ENCODE data around the gene ADAMTS17.

ADAMTS17 gene

DNA sequence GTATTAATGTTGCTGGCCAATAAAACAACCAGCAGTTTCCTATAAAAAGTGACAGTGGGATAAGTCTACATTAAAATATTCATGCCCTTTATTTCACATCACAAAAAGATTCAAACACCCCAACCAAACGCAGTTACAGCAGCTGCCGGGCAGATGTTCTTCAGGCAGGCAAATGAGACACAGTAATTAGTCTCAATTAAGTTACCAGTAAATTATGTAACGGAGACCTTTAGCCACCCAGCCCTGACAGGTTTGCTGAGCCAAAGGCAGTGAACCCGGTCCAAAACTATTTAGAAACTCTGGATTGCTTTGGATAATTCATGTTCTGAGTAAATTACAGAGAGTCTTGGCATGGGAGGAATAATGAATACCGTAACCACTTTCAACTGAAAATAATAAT is 319.4 kb downstream of the ADAMTS17 start:
- DNase-seq (ENCODE audit: low read depth): no peak

DNA sequence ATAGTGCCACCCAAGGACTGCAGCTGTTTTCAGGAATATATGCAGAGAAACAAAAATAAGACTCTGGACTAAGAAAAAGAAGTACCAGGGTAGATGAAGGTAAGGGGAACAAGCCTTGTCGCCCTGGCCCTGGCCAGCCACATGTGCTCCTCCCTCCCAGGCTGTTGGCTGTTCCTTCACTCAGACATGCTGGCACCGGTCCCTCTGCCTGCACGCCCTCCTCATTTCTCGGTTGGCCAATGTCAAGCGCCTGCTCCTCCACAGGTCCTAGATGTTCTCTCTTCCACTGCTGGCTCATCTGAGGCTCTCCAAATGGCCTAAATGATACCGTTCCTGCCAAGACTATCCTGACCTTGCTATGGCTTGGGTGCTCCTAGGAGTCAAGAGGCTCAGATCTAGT is 320.1 kb downstream of the ADAMTS17 start:
- DNase-seq (ENCODE audit: low read depth): no peak

DNA sequence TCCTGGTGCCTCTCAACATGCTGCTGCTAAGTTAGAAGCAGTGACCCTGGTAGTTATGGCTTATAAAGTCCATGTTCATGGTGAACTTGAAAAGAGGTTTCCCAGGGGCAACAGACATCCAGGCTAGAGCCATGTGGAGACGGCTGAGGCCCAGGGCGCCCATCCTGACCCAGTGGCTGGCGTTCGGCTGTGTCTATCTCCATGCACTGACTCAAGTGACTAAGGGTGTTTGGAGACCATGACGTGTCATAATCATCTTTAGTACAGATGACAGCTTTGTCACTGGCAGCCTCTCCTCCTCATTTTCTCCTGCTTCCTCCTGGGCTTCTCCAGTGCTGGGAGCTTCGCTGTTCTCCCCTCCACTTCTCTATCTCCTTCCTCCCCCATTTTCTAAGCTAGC is 321.2 kb downstream of the ADAMTS17 start:
- DNase-seq (ENCODE audit: low read depth): no peak

DNA sequence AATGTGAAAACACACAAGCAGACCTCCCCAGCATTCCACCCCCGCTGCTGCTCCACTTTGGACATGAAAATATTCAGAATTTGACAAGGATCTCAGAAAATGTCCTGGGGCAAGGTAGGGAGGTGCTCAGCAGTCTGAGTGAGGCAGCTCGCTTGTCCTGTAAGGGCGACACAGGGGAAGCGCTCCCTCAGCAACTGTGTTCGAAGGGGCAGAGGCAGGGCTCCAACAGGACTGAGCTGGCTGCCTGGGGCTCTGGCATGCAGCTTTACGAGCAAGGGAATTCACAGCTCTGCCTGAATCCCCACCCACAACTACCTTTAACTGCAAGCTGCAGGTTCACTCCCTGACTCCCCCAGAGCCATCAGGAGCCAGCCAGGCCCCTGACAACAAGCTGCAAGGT is 321.6 kb downstream of the ADAMTS17 start:
- no peak for DNase-seq (ENCODE audit: low read depth)

DNA sequence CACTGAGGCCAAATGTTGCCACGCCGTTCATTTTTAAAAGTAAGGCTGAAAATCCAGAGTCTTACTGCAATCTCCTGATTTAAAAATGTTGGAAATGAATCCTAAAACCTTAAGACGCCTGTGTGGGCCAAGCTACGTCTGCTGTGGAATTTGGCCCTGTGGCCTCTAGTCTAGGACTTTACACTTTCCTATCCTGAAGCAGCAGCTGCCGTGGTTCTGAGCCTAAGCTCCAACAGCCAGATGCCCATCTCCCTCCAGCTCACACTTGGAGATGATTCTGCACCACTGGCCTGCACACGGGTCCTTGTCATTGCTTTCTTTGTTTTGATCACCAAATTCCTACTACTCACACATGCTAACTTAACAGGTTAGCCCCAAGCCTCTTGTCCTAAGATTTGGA is 322.2 kb downstream of the ADAMTS17 start:
- no peak for DNase-seq (ENCODE audit: low read depth)

DNA sequence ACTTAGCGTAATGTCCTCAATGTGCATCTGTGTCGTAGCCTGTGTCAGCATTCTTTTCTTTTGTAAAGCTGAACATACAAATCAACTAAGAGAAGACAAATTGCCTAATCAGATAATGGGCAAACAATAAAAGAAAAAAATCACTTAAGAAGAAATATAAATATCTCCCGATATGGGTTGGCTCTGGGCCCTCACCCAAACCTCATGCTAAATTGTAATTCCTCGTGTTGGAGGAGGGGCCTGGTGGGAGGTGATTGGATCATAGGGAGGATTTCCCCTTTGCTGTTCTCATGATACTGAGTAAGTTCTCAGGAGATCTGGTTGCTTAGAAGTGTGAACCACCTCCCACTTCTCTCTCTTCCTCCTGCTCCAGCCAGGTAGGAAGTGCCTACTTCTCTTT is 323.6 kb downstream of the ADAMTS17 start:
- DNase-seq (ENCODE audit: low read depth): no peak

DNA sequence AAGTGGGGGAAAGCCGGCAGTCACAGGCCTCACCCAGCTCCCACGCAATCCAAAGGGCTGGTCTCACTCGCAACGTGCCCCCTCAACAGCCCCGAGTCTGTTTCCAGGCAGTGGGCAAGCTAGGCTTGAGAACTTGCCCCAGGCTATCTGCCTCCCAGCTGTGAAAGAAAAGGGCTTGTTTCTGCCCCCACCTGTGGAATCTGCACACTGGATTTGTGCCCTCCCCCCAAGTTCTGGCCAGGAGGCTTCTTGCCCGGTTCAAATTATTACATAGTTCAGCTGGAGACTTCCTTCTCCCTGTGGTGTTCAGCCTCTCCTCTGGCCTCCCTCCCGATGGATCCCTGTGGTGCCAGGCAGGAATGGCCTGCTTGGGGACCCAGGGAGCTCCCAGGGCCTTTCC is 324.6 kb downstream of the ADAMTS17 start:
- no peak for DNase-seq (ENCODE audit: low read depth)

DNA sequence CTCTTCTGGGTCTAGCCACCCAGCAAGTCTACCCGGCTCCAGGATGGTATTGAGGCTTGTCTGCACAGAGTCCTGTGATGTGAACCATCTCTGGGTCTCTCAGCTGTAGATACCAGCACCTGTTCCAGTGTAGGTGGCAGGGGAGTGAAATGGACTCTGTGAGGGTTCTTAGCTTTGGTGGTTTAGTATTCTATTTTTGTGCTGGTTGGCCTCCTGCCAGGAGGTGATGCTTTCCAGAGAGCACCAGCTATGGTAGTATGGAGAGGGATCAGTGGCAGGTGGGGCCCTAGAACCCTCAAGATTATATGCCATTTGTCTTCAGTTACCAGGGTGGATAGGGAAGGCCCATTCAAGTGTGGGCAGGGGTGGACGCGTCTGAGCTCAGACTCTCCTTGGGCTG is 325.1 kb downstream of the ADAMTS17 start:
- no peak for DNase-seq (ENCODE audit: low read depth)

DNA sequence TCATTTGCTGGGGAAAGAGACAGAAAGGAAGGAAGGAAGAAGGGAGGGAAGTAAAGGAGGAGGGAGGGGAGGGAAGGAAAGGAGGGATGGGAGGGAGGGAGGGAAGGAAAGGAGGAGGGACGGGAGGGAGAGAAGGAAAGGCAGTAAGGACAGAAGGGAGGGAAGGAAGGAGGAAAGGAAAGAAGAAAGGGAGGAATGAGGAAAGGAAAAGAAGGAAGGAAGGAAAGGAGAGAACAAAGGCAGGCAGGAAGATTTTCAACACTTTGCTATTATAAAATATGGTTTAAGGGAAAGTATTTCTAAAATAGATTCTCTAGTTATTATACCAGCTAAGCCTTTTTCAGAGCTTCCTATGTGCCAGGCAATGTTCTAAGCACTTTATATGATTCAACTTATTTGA is 330.5 kb downstream of the ADAMTS17 start:
- DNase-seq (ENCODE audit: low read depth): no peak

DNA sequence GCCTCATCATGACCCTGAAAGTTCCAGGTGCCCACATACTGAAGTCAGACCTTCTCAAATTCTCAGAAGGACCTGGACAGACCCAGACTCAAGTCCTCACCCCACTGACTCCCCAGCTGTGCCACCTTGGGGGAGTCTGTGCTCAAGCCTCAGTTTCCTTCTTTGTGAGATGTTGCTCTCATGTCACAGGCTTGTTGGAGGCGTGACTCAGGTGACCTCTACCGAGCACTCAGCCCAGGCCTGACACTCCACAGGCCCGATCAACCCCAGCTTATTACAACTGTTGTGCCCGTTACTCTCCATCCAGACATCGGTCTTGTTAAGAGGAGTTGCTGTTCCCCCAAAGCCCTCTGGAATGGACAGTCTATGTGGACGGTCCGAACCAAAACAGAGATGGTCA is 332.4 kb downstream of the ADAMTS17 start:
- DNase-seq (ENCODE audit: low read depth): no peak

DNA sequence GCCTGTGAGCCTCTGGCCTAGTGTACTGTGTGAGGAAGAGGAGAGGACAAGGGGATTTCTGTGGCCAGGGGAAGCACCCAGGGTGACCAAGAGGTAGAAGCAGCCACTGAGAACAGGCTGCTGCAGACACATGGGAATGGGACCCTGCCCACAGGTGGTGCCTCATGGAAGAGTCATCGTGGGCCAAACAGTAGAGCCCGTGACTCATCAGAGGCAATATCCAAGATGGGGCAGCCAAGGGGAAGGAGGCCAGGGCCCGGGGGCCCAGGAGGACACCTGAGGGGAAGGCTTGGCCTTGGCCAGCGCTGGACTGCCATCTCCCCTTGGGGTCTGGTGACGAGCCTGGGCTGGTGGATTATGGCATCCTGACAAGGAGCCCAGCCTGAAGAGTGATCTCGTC is 333.5 kb downstream of the ADAMTS17 start:
- DNase-seq (ENCODE audit: low read depth): no peak

DNA sequence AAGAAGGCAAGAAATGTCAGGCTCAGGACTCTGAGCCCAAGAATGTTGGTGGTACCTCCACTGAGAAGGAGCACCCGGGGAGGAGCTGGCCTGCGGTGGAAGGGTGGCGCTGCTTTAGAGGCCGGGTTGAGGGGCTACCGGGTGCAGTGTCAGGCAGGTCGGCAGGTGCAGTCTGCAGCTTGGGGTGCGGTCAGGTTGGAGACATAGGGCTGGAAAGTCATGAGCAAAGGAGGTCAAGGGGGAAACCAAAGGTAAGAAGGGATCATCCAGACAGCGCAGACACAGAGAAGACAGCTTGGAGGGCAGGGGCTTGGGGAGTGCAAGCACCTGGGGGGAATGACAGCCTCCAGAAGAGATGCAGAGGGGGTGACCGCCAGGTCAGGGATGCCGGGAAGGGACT is 334.2 kb downstream of the ADAMTS17 start:
- no peak for DNase-seq (ENCODE audit: low read depth)

DNA sequence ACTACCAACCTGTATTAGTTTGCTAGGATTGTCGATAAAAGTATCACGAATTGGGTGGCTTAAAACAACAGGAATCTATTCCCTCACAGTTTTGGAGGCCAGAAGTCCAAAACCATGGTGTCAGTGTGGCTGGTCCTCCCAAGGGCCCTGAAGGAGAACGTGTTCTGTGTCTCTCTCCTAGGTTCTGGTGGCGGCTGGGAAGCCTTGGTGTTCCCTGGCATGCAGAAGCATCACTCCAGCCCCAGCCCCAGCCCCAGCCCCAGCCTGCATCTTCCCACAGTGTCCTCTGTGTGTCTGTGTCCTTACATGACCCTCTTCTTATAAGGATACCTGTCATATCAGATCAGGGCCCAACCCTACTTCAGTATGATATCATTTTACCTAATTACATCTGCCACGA is 336.1 kb downstream of the ADAMTS17 start:
- DNase-seq (ENCODE audit: low read depth): no peak

DNA sequence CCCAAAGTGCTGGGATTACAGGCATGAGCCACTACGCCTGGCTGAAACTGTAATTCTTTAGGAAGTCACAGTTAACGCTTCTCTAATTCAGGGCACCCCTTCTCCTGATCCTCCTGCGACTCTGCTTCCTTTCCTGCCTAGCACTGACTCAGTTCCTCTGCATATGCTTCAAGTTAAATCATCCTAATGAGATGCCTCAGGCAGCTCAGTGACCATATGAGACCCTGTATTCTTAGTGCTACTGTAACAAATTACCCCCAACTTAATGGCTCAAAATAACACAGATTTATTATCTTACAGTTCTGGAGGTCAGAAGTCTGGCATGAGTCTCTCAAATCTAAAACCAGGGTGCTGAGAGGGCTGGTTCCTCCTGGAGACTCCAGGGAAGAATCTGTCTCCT is 336.8 kb downstream of the ADAMTS17 start:
- no peak for DNase-seq (ENCODE audit: low read depth)

DNA sequence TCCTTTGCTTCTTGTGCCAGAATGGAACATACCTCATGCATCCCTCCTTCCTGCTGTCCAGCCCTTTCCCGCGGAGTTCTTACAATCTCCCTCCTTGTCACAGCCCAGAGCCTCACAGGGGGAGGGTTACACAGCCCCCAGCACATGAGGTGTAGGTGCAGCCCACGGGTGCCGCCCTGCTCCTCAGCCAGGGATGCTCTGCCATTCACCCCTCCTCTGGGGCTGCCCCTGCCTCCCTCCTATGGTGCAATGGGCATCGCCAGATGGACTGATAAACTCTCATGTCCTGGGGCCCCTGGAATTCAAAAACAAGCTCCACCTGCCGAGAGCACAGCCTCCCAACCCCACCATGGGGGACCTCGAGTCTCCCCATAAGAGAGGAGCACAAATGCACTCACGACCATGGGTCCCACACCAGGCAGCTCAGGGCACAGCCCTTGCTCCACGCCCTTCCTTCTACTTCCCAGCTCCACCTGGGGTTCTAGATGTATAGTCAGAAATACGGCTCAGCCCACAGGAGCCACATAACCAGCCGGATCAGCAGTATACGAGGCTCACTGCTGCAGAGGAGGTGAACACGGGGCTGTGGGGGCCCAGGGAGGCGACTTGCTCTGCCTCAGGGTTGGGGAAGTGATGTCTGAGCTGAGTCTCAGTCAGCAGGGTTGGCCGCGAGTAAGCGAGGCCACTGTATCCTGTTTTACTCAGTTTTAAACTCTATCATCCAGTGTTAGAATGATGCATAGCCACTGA is 338.8 kb downstream of the ADAMTS17 start:
- DNase-seq (ENCODE audit: low read depth): no peak

DNA sequence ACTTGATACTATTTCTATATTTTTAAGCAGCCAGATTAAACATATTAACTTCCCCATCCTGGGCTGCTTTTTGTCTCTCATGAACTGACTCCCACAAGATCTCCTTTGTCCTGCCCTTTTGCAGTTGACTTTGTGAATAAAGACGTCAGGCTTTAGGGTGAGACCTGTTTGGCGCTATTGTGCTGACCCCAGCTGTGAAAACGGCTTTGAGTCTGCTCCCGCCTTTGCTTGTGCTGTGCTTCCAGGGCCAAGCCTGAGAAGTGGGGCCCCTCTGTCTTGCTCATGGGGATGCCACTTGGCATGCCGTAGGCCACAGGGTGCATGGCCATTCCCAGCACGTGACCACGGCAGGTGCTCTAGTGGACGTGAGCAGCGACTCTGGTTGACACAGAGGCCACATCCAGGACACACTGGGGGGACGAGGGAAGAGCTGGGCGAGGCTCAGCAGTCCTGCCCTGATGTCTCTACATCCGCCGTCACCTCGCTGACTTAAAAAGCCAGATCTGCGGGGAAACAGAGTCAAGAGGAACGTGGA is 339.6 kb downstream of the ADAMTS17 start:
- DNase-seq (ENCODE audit: low read depth): no peak

DNA sequence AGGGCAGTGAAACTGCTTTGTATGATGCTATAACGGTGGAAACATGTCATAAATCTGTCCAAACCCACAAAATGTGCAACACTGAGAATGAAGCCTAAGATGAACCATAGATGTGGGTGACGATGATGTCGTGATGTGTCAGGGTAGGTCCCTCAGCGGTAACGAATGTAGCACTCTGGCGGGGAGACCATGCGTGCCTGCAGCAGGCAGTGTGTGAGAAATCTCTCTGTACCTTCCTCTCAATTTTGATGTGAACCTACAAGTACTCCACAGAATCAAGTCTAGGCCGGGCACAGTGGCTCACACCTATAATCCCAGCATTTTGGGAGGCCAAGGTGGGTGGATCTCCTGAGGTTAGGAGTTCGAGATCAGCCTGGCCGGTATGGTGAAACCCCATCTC is 340.4 kb downstream of the ADAMTS17 start:
- no peak for DNase-seq (ENCODE audit: low read depth)

DNA sequence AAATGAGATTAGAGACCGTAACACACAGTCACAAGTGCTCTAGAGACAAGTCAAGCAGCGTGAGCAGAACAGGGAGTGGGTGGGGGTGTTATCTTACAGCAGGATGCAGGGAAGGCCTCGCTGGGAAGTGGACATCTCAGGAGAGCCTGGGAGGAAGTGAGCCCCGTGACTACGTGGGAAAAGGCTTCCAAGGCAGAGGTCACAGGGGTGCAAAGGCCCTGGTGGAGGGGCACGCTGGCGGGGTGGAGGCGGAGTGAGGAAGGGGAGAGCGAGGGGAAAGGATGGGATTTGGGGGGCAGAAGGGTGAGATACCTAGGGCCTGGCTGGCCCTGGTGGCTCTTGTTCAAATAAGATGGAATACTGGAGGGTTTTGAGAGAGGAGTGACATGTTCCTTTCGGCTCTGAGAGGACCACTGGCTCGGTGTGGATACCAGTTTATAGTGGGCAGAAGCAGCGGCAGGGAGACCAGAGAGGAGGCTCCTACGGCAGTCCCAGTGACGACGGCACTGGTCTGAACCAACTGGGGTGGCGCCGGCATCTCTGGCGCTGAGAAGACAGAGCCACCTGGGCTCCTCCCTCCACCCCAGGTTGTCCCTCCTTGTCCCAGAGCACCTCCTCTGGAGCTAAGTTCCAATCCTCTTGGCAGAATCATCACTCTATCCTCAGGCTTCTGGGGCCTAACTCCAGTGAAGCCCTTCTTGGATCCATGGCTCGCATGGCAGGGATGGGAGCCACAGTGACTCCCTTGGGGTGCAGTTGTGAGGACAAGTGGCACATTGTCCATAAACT is 342.3 kb downstream of the ADAMTS17 start:
- DNase-seq (ENCODE audit: low read depth): no peak

DNA sequence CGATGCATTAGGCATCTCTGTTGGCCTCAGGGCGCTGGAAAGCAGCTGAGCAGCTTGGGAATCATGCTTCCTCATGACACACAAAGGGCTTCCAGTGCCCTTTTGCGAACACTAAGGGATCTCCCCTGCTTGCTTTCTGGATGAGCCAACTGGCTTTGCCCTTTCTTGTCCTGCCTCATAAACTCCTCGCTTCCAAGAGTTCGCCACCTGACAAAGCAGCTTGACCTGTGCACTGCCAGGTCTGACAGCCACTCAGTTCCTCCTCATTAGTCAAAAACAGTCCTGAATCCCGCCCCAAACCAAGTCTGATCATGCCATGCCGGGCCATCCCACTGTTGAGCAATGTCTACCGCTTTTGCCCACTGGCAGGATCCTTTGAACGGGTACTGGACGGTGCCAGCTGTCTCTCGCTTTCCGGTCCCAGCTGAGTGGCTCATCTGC is 343.1 kb downstream of the ADAMTS17 start:
- no peak for DNase-seq (ENCODE audit: low read depth)

DNA sequence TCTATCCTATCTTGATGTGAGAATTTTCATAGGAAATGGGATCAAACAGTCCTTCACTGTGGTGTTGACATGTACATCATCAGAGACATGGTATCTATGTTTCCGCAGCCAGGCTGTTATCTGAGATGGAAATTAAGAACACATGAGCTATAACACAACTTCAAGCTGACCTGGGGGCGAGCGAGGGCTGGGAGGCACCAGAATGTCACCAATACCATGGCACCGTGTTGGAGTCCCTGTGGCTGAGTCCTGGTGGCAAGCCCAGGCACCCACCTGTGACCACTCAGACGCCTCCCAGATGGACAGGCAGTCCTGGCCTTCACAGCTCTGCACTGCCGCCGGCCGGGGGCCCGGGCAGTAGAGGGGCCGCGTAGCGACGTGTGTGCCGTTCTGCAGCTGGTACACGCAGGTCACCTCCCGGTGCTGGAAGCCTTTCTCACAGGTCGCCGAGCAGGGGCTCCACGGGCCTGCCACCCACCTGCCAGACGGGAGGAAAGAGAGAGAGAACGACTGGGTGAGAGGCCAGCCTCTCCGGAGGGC is 344.6 kb downstream of the ADAMTS17 start:
- no peak for DNase-seq (ENCODE audit: low read depth)

DNA sequence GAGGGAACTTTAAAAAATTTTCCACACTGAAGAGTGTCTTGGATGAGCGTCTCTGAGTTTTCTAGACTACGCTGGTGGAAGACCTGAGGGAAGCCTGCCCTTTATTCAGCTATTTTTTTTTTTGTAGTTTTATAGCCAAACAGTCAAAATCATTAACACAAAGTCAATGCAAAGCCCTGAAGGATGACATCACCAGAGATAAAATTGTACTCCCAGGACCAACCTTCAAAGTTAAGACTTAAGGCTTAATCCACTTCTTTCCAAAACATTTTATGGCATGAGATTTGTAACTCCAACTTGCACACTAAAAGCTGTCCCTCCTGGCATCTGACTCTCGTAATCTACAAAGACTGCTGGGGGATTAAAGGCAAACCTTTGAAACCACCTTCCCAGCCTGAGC is 345.1 kb downstream of the ADAMTS17 start:
- DNase-seq (ENCODE audit: low read depth): no peak

DNA sequence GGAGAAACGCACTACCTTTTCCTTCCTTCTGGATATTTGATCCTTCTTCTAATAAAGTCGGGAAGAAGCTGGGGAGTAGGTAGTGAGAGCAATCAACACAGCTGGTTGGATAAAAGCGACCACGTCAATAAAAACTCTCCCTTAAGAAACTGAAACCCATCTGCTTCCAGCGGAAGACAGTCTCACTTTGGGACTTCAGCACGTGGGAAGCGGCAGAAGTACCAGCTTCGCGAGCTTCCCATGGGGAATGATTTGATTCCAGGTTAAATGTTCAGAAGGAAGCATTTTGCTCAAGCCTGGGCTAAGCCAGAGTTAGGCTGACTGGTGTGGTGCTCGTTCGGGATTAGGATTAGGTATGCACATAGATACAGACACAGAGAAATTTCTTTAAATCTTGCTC is 346.2 kb downstream of the ADAMTS17 start:
- no peak for DNase-seq (ENCODE audit: low read depth)

DNA sequence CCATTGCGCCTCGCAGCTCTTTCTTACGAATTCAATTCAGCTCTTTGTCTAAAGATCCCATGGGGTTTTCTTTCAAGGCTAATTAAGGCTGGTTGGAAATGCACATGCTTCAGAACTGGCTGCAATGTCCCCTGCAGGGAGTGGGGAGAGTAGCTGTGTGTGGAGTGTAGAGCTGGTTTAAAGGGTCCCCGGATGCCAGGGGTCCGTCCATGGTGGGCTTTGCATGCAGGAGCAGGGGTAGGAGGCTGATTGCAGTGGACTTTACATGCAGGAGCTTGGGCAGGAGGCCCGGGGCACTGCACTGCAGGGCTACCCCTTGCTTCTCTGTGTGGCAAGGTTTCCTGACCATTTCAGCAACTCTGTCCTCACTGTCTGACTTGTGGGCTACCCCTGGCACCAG is 346.9 kb downstream of the ADAMTS17 start:
- DNase-seq (ENCODE audit: low read depth): no peak
